KMS-11 (cell line): Measurements from ENCODE around the gene MMP10.
A peak's percentile ranks its signal among the peaks of the same experiment; 100 is the strongest.

ENCODE experiments used
- H2AFZ ChIP-seq: fragments of 200-600 bp; sonication (generic); 2 replicates; pipeline ENCODE4 v1.6.1; 2016; ENCODE audit warnings: antibody characterized with exemption, mixed run types, low read depth
- H3K27ac ChIP-seq: fragments of 200-600 bp; sonication (generic); 2 replicates; pipeline ENCODE4 v1.6.1; 2016; ENCODE audit warnings: mild to moderate bottlenecking, mixed run types
- H3K27me3 ChIP-seq: fragments of 200-600 bp; sonication (generic); 2 replicates; pipeline ENCODE4 v1.6.1; 2017; ENCODE audit warnings: mild to moderate bottlenecking, low read depth, mixed run types, moderate library complexity; ENCODE audit not compliant: insufficient read depth
- H3K36me3 ChIP-seq: fragments of 200-600 bp; sonication (generic); 2 replicates; pipeline ENCODE4 v1.6.1; 2017; ENCODE audit warnings: mild to moderate bottlenecking, mixed run types; ENCODE audit not compliant: insufficient read depth
- H3K4me1 ChIP-seq: fragments of 200-600 bp; sonication (generic); 2 replicates; pipeline ENCODE4 v1.6.1; 2016; ENCODE audit warnings: mild to moderate bottlenecking, low read depth, mixed run types; ENCODE audit not compliant: poor library complexity, severe bottlenecking
- H3K4me2 ChIP-seq: fragments of 200-600 bp; sonication (generic); 2 replicates; pipeline ENCODE4 v1.7.0; 2016; ENCODE audit warnings: mild to moderate bottlenecking, mixed run types
- H3K4me3 ChIP-seq: fragments of 200-600 bp; sonication (generic); IDR thresholded peaks from 2 replicates; pipeline ENCODE4 v1.6.1; 2017; ENCODE audit warnings: low read depth, low read length, mixed read lengths; ENCODE audit not compliant: insufficient read depth
- H3K79me2 ChIP-seq: fragments of 200-600 bp; sonication (generic); 2 replicates; pipeline ENCODE4 v1.6.1; 2016; ENCODE audit warnings: low read depth, mixed run types; ENCODE audit not compliant: insufficient read depth
- H3K9ac ChIP-seq: fragments of 200-600 bp; sonication (generic); 2 replicates; pipeline ENCODE4 v1.6.1; 2016; ENCODE audit warnings: mild to moderate bottlenecking, mixed run types
- H4K20me1 ChIP-seq: fragments of 200-600 bp; sonication (generic); 2 replicates; pipeline ENCODE4 v1.6.1; 2016; ENCODE audit warnings: mild to moderate bottlenecking, mixed run types; ENCODE audit not compliant: insufficient read depth
- TF ChIP-seq, protein P1 (sequence below): fragments of 200-600 bp; sonication (generic); conservative IDR thresholded peaks from 2 replicates; pipeline ENCODE4 v1.6.1; 2017; ENCODE audit warnings: low read depth, mild to moderate bottlenecking, antibody characterized with exemption, low read length, moderate library complexity, mixed read lengths

MMP10 gene

DNA sequence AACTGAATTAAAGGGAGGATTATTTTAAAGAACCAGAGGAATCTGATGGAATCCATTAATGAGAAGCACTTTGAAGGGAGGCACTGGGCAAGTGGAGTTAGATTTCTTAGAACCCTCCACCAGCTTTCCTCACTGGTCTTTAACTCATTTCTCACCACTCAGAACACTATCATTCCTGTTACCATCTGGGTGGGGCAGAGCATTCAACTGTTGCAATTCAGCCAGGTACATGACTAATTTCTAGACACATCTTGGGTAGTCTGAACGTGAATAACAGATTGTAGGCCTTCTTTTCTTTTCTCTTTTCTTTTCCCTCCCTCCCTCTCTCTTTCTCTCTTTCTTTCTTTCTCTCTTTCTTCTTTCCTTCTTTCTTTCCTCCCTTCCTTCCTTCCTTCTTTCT, 33.1 kb upstream of the MMP10 start:
- Histone ChIP-seq H3K4me2 (no peak overlapping the region), H3K27me3 (no peaks in the 10 kb centered on the region), H4K20me1 (no peaks in the 10 kb centered on the region), H2AFZ (no peak overlapping the region), H3K36me3 (no peaks in the 10 kb centered on the region), H3K9ac (no peak overlapping the region), H3K4me3 (no peak overlapping the region), H3K4me1 (no peaks in the 10 kb centered on the region), H3K27ac (no peak overlapping the region), H3K79me2 (no peaks in the 10 kb centered on the region)
- TF ChIP-seq, protein P1, sequence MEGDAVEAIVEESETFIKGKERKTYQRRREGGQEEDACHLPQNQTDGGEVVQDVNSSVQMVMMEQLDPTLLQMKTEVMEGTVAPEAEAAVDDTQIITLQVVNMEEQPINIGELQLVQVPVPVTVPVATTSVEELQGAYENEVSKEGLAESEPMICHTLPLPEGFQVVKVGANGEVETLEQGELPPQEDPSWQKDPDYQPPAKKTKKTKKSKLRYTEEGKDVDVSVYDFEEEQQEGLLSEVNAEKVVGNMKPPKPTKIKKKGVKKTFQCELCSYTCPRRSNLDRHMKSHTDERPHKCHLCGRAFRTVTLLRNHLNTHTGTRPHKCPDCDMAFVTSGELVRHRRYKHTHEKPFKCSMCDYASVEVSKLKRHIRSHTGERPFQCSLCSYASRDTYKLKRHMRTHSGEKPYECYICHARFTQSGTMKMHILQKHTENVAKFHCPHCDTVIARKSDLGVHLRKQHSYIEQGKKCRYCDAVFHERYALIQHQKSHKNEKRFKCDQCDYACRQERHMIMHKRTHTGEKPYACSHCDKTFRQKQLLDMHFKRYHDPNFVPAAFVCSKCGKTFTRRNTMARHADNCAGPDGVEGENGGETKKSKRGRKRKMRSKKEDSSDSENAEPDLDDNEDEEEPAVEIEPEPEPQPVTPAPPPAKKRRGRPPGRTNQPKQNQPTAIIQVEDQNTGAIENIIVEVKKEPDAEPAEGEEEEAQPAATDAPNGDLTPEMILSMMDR = no peak

DNA sequence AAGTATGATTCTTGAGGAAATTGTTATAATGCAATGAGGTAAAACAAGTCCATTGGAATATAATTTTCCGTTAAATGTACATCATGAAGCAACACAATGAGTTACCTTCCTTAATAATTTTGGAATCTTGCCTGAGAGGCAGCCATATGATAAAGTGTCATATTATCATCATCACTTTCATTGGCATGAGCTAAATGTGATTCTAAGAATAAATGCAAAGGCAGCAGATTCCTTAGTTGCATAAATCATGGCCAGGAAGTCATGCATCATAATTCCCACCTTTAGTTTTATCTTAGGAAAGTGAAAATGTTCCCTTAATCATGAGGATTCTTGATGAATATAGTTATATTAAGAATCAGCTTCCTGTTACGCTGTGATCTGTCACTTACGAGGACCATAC, 31.8 kb upstream of the MMP10 start:
- H3K27me3 ChIP-seq = no peaks in the 10 kb centered on the region
- H3K27ac ChIP-seq = no peak overlapping the region
- H3K4me3 ChIP-seq = no peak overlapping the region
- no peaks in the 10 kb centered on the region for H3K36me3 ChIP-seq
- no peaks in the 10 kb centered on the region for H3K4me1 ChIP-seq
- no peaks in the 10 kb centered on the region for H4K20me1 ChIP-seq
- no peak overlapping the region for H3K4me2 ChIP-seq
- H3K9ac ChIP-seq = no peak overlapping the region
- H2AFZ ChIP-seq = no peak overlapping the region
- no peaks in the 10 kb centered on the region for H3K79me2 ChIP-seq
- TF ChIP-seq, protein P1 = no peak

DNA sequence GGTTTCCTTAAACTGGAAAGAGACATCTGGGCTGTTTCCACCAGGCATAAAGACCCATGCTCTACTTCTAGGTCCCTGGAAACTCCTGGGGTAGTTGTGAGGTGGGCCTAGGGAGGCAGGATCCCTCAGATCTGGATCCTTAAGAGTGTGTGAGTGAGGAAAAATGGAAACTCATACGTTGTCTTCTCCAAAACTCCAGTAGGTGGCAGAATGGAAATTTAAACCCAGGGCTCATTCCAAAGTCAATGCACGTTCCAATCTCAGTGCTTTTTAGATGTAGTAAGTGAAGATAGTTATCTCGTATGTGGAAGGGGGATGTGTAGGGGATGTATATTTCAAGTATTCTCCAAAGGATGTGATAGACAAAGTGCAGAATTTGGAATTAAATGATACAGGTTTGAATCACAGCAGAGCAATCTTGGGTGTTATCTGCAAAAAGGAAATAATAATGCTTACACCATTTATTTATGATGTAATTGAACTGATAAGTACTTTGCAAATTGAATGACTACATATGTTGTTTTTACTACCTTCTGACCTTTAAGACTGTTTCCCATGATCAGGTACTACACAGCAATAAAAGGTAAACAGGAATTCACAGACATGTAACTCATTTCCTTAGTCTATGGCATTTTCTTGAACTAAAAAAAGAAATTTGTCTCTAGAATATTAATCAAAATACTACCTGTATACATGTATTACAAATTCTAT, 30.7 kb upstream of the MMP10 start:
- no peaks in the 10 kb centered on the region for H3K4me1 ChIP-seq
- H4K20me1 ChIP-seq = no peaks in the 10 kb centered on the region
- no peaks in the 10 kb centered on the region for H3K36me3 ChIP-seq

DNA sequence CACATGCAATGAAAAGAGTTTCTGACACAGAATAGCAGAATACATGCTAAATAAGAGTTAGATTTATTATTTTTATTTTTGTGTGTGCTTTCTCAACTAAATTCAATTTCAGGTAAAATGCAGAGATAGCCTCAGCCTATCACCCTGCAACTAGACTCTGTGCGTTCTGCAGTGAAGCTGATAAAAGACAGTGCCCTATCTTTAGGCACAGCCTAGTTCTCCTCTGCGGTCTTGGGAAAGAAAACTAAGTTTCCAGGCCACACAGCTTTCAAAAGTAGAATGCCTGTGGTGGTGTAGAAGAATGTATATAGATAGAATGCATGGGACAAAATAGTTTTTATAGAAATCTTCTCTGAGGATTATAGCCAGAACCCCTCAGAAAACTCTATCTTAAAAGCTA, 29.5 kb upstream of the MMP10 start:
- Histone ChIP-seq H3K36me3 (no peaks in the 10 kb centered on the region), H3K27ac (no peak overlapping the region), H2AFZ (no peak overlapping the region), H3K9ac (no peak overlapping the region), H3K4me3 (no peak overlapping the region), H3K27me3 (no peaks in the 10 kb centered on the region), H3K4me1 (no peaks in the 10 kb centered on the region), H4K20me1 (no peaks in the 10 kb centered on the region), H3K4me2 (no peak overlapping the region), H3K79me2 (no peaks in the 10 kb centered on the region)
- TF ChIP-seq, protein P1 = no peak

More for the DNA sequence above, 30.7 kb upstream of the MMP10 start:
- no peak overlapping the region for H3K9ac ChIP-seq
- no peak overlapping the region for H3K4me2 ChIP-seq
- no peak overlapping the region for H3K4me3 ChIP-seq
- H2AFZ ChIP-seq = no peak overlapping the region
- no peak overlapping the region for H3K27ac ChIP-seq
- no peaks in the 10 kb centered on the region for H3K79me2 ChIP-seq
- TF ChIP-seq, protein P1 = 0 out of 2 replicates have a peak, but pooled peaks have one; percentile 26
- H3K27me3 ChIP-seq = no peaks in the 10 kb centered on the region
